HG02885 (cell line): ENCODE results near the gene PTTG2.

Experiments
- ATAC-seq: cut with Tn5 transposase; IDR thresholded peaks from one replicate; pipeline ENCODE4 v1.9.1; 2021; ENCODE audit warnings: mild to moderate bottlenecking; ENCODE audit not compliant: unreplicated experiment, poor library complexity

PTTG2 gene

GRCh38 chr4:37982736-37983135 lies 22.5 kb downstream of the PTTG2 start:
- ATAC-seq = no peak

DNA sequence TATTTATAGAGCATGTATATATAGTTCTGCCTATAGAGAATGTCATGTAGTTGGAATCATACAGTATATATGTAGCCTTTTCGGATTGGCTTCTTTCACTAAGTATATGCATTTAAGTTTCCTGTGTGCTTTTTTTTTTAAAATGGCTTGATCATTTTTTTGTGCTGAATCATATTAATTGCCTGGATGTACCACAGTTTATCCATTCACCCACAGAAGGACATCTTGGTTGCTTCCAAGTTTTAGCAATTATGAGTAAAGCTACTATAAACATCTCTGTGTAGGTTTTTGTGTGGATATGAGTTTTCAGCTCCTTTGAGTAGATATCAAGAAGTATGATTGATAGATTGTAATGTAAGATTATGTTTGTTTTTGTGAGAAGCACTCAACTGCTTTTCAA lies 23.8 kb downstream of the PTTG2 start:
- no peak for ATAC-seq

DNA sequence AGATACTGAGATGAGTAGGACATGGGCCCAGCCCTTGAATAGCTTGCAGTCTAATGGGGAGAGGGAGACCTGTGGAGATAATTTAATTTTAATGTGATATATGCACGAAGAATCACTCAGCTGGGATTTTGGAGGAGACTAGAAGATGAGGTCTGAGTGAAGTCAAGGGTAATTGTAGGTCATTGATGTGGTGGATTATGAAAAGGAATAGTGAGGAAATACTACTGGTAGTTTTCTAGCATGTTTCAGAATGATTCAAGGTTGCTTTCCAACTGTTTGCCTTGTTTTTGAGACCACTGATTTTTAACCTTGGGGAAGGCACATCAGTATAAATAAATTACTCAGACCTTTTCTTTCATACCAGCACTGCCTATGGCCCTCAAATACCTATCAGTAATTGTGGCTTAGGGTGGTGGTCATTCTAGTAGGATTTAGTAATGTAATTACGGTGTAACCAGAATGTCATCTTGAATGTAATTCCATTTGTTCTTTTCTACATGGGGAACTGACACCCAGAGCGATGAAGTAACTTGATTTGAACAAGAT lies 25.6 kb downstream of the PTTG2 start:
- ATAC-seq = peak; percentile 46

GRCh38 chr4:37988670-37989069 lies 28.5 kb downstream of the PTTG2 start:
- ATAC-seq = no peak

DNA sequence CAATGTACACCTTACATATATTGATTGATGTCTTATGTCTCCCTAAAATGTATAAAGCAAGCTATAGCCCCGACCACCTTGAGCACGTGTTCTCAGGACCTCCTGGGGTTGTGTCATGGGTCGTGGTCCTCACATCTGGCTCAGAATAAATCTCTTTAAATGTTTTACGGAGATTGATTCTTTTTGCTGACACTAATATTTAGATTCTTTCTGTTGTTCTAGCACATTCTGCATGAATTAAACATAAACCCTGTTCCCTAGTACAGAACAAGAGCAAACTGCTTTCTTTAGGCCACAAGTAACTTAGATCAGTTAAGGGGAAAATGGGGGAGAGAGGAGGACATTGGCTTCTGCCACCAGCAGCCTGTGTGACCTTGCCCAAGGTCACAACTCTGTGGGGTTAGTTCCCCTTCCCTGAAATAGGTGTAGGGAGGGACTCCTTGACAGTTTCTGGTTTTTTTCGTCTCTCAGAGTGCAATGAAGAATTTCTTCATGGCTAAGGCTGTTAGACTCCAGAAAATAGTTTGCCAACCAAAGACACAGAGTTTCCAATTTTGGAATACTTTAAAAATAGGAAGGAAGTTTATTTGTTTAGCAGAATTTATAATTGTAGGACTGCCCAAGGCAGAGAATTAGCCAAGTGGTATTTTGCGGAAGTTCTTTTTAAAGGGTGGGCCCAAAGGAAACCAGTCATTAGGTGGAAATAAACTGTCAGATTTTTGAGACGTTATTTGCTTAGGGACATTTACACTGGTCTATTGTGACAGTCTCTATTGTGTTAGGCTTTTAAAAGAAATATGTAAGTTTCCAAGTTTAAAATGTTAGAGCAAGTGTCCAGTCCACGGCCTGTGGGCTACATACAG lies 29.4 kb downstream of the PTTG2 start:
- ATAC-seq = peak; percentile 44

DNA sequence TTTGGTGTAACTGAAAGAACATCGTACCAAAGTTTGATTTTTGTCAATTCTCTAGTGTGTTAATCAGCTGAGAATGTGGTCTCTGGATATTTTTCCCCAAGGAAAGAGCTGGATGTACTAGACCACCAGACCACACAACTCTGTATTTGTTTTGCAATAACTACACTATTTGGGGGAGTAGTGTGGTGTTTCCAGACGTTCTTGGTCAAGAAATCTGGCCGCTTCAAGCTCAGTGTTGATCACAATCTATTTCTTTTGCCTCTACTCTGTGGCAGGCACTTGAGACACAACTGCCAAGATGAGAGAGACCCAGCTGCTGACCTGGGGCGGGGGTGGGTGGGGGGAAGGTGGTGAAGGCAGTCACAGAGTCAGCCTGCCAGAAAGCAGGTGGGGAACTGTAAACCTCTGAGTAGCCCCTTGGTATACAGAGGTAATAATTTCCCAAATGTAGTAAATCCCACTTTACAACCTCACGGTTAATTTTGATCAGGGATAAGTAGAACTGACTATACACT lies 30.6 kb downstream of the PTTG2 start:
- ATAC-seq = no peak

- ATAC-seq = no peak
Observed at GRCh38 chr4:37991623-37992410, 31.6 kb downstream of the PTTG2 start.

- no peak for ATAC-seq
Observed at GRCh38 chr4:37993806-37994205, 33.6 kb downstream of the PTTG2 start.

DNA sequence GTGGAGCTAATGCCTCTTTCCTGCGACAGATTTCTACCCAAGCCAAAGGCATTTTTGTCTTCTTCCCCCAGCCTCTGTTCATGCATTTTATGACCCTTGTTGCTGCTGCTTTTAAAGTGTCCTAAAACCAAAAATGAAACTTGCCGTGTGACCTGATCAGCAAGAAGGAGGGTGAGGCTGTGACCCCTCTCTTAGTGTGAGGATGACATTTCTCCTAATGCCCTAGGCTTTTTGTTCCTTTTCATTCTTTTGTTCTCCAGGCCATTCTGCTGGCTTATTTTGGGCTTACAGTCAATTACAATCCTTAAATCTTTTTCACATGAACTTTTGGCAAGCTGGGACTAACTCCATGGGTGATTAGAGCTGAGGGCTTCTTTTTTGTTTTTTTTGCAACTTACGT lies 34.4 kb downstream of the PTTG2 start:
- ATAC-seq = no peak

DNA sequence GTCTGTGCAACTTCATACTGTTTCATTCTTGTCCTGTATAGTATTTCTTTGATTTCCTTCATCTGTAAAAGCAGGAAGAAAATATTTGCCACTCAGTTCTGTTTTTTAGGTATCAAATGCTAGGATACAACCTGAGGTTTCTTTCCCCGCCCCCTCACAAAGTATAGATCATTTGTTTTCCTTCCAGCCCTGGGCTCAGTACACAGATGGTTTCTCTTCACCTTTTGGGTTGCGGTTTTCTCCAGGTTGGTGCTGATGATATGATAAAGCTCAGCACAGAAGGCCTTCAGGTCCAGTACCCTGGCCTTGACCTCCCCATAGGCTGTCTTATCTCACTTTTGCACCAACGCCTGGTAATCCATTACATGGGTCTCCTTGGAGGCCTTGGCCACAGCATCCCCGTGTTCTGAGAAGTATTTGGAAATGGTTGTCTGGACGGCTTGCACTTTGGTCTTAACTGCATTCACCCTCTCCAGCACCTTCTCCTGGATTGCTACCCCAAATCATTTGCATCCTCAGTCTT lies 35.2 kb downstream of the PTTG2 start:
- no peak for ATAC-seq

DNA sequence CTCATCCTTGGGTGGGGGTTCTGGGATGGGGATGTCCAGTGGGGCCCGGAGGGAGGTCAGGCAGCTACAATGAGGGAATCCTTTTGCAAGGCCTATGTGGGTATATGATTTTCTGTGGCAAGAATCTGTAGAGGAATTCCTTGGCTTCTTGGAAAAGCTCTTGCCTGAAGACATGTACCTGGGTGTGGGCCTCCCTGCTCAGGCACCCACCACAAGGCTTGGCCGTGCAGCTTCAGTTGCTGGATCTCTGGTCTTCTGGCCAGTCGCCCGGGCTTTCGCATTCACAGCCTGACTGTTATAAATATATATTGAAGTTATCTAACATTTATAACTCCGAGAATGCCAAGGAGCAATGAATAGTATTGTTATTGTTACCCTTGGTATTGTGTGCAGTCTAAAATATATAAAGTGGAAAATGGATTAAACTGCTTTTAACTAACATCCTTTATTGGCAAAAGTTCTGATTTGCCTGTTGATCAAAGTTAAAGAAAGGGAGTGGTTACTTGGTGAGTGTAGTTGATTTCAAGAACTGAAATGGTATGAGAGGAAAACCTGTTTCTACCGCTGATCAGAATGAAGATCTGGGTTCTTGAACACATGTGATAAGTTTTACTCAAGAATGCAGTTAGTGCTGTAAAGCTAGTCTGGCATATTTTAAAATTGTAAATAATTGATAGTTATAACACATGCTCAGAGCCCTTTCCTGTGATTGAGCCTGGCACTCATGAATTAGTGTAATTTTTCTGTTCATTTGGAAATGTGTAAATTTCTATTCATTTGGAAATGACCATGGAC lies 36.0 kb downstream of the PTTG2 start:
- ATAC-seq = no peak

DNA sequence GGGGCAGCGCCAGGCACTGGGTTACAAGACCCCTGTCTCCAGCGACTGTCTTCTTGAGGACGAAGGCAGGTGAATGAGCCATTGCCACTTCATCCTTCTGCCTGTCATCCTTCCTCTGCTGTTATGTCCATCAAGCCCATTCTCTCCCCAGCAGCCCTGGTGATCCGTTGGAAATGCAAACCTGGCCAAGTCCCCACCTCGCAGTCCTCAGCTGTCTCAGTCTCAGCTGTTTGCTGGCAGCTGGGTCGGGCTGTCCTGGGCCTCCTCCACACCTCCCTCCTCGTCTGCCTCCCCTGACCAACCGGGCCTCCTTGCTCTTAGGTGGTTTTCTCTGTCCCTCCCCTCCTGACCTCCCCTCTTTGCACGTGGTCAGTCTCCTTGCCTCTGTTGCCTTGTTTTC lies 38.0 kb downstream of the PTTG2 start:
- ATAC-seq = no peak

GRCh38 chr4:37999000-37999716 lies 39.0 kb downstream of the PTTG2 start:
- no peak for ATAC-seq

- no peak for ATAC-seq
Observed at GRCh38 chr4:37999965-38000364, 39.8 kb downstream of the PTTG2 start.

DNA sequence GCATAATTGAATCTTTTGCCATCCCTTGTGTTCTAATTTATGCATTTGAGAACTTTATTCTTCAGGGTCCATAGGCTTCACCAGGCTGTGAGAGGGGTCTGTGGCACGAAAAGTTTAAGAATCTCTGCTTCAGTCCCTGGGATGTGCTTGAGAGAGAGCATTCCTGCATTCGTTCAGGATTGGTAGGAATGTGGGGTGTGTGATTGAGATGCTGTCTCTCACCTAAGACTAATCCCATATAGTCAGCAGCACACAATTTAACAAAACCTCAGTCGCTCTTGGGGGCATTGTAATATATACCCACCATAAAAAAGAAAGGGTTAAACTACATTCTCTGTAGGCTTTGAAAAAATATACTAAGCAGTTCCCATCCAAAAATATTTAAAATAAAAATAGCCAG lies 41.7 kb downstream of the PTTG2 start:
- no peak for ATAC-seq

- ATAC-seq = no peak
Observed at GRCh38 chr4:38002451-38003071, 42.4 kb downstream of the PTTG2 start.

DNA sequence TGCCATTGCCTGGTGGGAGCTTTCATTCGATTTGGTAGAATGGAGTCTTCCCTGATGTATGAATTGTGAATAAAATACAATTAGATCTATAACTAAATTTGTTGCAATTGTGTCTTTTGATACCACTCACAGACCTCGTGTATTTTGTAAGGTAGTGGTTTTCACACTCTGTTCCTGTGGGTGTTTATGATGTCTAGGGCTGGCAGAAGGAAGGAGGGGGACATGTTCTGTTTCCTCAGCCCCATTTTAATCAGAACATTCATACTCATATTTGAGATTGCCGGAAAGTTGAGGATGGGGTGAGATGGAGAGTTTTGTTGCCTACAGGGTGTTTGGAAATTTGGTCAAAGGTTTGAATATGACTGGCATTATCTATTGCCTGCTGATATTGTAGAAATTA lies 42.9 kb downstream of the PTTG2 start:
- no peak for ATAC-seq

DNA sequence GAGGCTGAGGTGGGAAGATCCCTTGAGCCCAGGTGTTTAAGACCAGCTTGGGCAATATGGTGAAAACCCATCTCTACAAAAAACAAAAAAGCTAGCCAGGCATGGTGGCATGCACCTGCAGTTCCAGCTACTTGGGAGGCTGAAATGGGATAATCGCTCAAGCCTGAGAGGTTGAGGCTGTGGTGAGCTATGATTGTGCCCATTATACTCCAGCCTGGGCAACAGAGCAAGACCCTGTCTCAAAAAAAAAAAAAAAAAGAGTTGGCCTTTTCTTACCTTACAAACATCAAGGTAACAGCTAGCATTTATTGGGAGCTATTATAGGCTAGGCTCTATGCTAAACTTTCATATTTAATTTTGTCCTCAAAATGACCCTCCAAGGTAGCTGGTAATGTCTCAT lies 43.4 kb downstream of the PTTG2 start:
- ATAC-seq = no peak

- ATAC-seq = no peak
Observed at GRCh38 chr4:38004062-38004461, 43.9 kb downstream of the PTTG2 start.
